ENCODE measurements around the gene RAB40B. TPM values are rescaled to one million over a fixed set of nuclear protein-coding genes. Genes with fewer than 3 reads are reported as not detected.

Gene RAB40B
- total and polyA plus RNA-seq, 4 donors = 2.9 to 12.1 (median 10.5) TPM

DNA sequence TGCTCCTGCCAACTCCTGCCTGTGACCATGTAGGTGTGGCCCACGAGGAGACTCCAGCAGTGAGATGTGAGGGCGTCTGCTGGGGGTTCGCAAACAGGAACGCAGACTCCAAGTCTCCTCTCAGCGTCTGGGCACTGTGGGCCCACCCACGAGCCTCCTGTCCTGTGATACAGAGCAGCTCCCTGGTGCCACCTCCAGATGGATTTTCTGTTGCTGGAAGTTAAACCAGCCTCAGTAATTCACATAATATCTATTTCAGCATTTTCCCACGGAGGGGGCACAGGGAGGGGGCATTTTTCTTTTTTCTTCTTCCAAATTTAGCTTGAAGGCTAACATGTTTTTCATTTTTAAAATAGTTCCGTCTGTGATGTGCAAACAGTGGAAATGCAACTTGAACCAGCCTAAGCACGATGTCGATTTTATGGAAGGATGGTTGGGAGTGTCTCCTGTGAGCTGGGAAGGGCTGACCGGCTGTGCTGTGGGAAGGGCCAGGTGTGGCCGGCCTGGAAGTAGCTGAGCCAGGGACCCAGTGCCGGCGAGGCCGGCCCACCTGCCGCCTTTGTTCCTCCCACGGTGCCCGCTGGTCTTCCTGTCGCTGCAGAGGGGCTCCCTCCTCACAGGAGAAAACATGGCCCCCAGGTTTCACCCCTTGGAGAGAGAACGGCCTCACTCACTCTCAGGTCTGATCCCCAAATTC is 3.9 kb upstream of the RAB40B start:
- H3K27ac ChIP-seq (ENCODE audit: low read depth in 1 of 2, low read length in 2 of 2) = no peak overlapping the region
- WGBS = 77% methylated on average over 20 of the region's 20 CpGs
- H3K9me3 ChIP-seq (ENCODE audit: control insufficient read depth in 4 of 4, low read length in 3 of 4) = no peaks in the 10 kb centered on the region
- no peak overlapping the region for H3K9ac ChIP-seq (ENCODE audit: low read depth in 1 of 2, low read length in 2 of 2)
- H3K4me3 ChIP-seq (ENCODE audit: low read depth in 1 of 3, low read length in 3 of 3) = no peak overlapping the region
- no peak for TF ChIP-seq HNF4A (conservative IDR thresholded peaks at IDR 0.05)
- no peak for TF ChIP-seq EGR1 (IDR thresholded peaks at IDR 0.05; ENCODE audit: low read depth in 2 of 2)
- TF ChIP-seq FOXA1 (IDR thresholded peaks at IDR 0.05) = no peak
- no peak for TF ChIP-seq SP1 (IDR thresholded peaks at IDR 0.05)
- no peak for TF ChIP-seq ATF3 (IDR thresholded peaks at IDR 0.05)
- TF ChIP-seq YY1 (IDR thresholded peaks at IDR 0.05) = no peak
- no peak for TF ChIP-seq NR2F2 (IDR thresholded peaks at IDR 0.05)
- no peak for TF ChIP-seq HNF4G (IDR thresholded peaks at IDR 0.05)
- no peak for TF ChIP-seq MAX (IDR thresholded peaks at IDR 0.05)
- TF ChIP-seq, protein P1, sequence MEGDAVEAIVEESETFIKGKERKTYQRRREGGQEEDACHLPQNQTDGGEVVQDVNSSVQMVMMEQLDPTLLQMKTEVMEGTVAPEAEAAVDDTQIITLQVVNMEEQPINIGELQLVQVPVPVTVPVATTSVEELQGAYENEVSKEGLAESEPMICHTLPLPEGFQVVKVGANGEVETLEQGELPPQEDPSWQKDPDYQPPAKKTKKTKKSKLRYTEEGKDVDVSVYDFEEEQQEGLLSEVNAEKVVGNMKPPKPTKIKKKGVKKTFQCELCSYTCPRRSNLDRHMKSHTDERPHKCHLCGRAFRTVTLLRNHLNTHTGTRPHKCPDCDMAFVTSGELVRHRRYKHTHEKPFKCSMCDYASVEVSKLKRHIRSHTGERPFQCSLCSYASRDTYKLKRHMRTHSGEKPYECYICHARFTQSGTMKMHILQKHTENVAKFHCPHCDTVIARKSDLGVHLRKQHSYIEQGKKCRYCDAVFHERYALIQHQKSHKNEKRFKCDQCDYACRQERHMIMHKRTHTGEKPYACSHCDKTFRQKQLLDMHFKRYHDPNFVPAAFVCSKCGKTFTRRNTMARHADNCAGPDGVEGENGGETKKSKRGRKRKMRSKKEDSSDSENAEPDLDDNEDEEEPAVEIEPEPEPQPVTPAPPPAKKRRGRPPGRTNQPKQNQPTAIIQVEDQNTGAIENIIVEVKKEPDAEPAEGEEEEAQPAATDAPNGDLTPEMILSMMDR (IDR thresholded peaks at IDR 0.05; ENCODE audit: low read depth, low read length, missing input control) = no peak
- TF ChIP-seq, protein P2, sequence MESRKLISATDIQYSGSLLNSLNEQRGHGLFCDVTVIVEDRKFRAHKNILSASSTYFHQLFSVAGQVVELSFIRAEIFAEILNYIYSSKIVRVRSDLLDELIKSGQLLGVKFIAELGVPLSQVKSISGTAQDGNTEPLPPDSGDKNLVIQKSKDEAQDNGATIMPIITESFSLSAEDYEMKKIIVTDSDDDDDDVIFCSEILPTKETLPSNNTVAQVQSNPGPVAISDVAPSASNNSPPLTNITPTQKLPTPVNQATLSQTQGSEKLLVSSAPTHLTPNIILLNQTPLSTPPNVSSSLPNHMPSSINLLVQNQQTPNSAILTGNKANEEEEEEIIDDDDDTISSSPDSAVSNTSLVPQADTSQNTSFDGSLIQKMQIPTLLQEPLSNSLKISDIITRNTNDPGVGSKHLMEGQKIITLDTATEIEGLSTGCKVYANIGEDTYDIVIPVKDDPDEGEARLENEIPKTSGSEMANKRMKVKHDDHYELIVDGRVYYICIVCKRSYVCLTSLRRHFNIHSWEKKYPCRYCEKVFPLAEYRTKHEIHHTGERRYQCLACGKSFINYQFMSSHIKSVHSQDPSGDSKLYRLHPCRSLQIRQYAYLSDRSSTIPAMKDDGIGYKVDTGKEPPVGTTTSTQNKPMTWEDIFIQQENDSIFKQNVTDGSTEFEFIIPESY (IDR thresholded peaks at IDR 0.05) = no peak
- TF ChIP-seq GABPA (IDR thresholded peaks at IDR 0.05 in 1 of 2, conservative IDR thresholded peaks at IDR 0.05 in 1 of 2) = no peak
- no peak for TF ChIP-seq JUND (IDR thresholded peaks at IDR 0.05)
- TF ChIP-seq TAF1 (conservative IDR thresholded peaks at IDR 0.05) = no peak
- H3K36me3 ChIP-seq (ENCODE audit: control insufficient read depth in 4 of 4, insufficient read depth in 3 of 4, low read depth in 1 of 4, low read length in 3 of 4) = no peaks in the 10 kb centered on the region
- H3K27me3 ChIP-seq (ENCODE audit: control insufficient read depth in 4 of 4, insufficient read depth in 4 of 4, low read length in 3 of 4) = no peaks in the 10 kb centered on the region
- H3K4me1 ChIP-seq (ENCODE audit: control insufficient read depth in 4 of 4, insufficient read depth in 4 of 4, low read length in 3 of 4) = peaks cover 10 to 28% (median 19%) of the 10 kb centered on the region in 4 donors
- DNase-seq (ENCODE audit: low spot score) = no peak

GRCh38 chr17:82699551-82699950 is 1.1 kb upstream of the RAB40B start:
- WGBS = 88% methylated on average over 13 of the region's 13 CpGs
- Histone ChIP-seq H3K4me3 (ENCODE audit: low read depth in 1 of 3, low read length in 3 of 3) (peak overlapping the region in 2 of 3 donors; percentile 75), H3K4me1 (ENCODE audit: control insufficient read depth in 4 of 4, insufficient read depth in 4 of 4, low read length in 3 of 4) (peaks cover 12 to 30% (median 20%) of the 10 kb centered on the region in 4 donors), H3K36me3 (ENCODE audit: control insufficient read depth in 4 of 4, insufficient read depth in 3 of 4, low read depth in 1 of 4, low read length in 3 of 4) (no peaks in the 10 kb centered on the region), H3K9ac (ENCODE audit: low read depth in 1 of 2, low read length in 2 of 2) (no peak overlapping the region), H3K27ac (ENCODE audit: low read depth in 1 of 2, low read length in 2 of 2) (no peak overlapping the region), H3K27me3 (ENCODE audit: control insufficient read depth in 4 of 4, insufficient read depth in 4 of 4, low read length in 3 of 4) (no peaks in the 10 kb centered on the region), H3K9me3 (ENCODE audit: control insufficient read depth in 4 of 4, low read length in 3 of 4) (peaks cover 0 to 2% (median under 1%) of the 10 kb centered on the region in 4 donors)
- TF ChIP-seq NR2F2 (IDR thresholded peaks at IDR 0.05) (no peak), ATF3 (IDR thresholded peaks at IDR 0.05) (no peak), YY1 (IDR thresholded peaks at IDR 0.05) (no peak), GABPA (IDR thresholded peaks at IDR 0.05 in 1 of 2, conservative IDR thresholded peaks at IDR 0.05 in 1 of 2) (no peak), SP1 (IDR thresholded peaks at IDR 0.05) (no peak), FOXA2 (IDR thresholded peaks at IDR 0.05) (no peak), HNF4A (conservative IDR thresholded peaks at IDR 0.05) (no peak), MAX (IDR thresholded peaks at IDR 0.05) (no peak)
- TF ChIP-seq, protein P2 (IDR thresholded peaks at IDR 0.05) = no peak
- no peak for DNase-seq (ENCODE audit: low spot score)

Measured in liver (tissue), 9 donors.